Inflammatory macrophage treated with lipopolysaccharide for 1 hour (primary cell): ENCODE results near the gene EXOC3L2.

Source experiments
- DNase-seq, 2 donors: peaks; one replicate each; pipeline ENCODE4 v3.0.0-alpha.2; 2020 to 2022

EXOC3L2 gene

GRCh38 chr19:45218911-45219743, 26.1 kb downstream of the EXOC3L2 start:
- DNase-seq: peak; percentile 9 to 44

- DNase-seq: no peak
Measured at GRCh38 chr19:45218426-45218825, 26.8 kb downstream of the EXOC3L2 start.

- no peak for DNase-seq
Measured at GRCh38 chr19:45217957-45218334, 27.3 kb downstream of the EXOC3L2 start.

- DNase-seq: no peak
Measured at GRCh38 chr19:45217193-45217956, 27.8 kb downstream of the EXOC3L2 start.

GRCh38 chr19:45216667-45217066, 28.5 kb downstream of the EXOC3L2 start:
- no peak for DNase-seq

- DNase-seq: no peak
Measured at GRCh38 chr19:45215391-45216191, 29.6 kb downstream of the EXOC3L2 start.

GRCh38 chr19:45213031-45213430, 32.2 kb downstream of the EXOC3L2 start:
- DNase-seq: no peak

GRCh38 chr19:45211751-45212381, 33.3 kb downstream of the EXOC3L2 start:
- DNase-seq: no peak

- no peak for DNase-seq
Measured at GRCh38 chr19:45206328-45206727, 38.9 kb downstream of the EXOC3L2 start.

- DNase-seq: no peak
Measured at GRCh38 chr19:45205810-45206209, 39.4 kb downstream of the EXOC3L2 start.

GRCh38 chr19:45202637-45203036, 42.6 kb downstream of the EXOC3L2 start:
- DNase-seq: no peak

- peak; percentile 18 to 23 for DNase-seq
Measured at GRCh38 chr19:45200568-45200967, 44.6 kb downstream of the EXOC3L2 start.

- DNase-seq: no peak
Measured at GRCh38 chr19:45195764-45196163, 49.4 kb downstream of the EXOC3L2 start.

- no peak for DNase-seq
Measured at GRCh38 chr19:45191375-45191774, 53.8 kb downstream of the EXOC3L2 start.

- DNase-seq: no peak
Measured at GRCh38 chr19:45189971-45190370, 55.2 kb downstream of the EXOC3L2 start.

- no peak for DNase-seq
Measured at GRCh38 chr19:45187421-45188100, 57.6 kb downstream of the EXOC3L2 start.

GRCh38 chr19:45186509-45187334, 58.5 kb downstream of the EXOC3L2 start:
- DNase-seq: no peak

- DNase-seq: no peak
Measured at GRCh38 chr19:45184115-45184514, 61.1 kb downstream of the EXOC3L2 start.

GRCh38 chr19:45182758-45183157, 62.4 kb downstream of the EXOC3L2 start:
- no peak for DNase-seq

GRCh38 chr19:45180936-45181335, 64.3 kb downstream of the EXOC3L2 start:
- DNase-seq: peak; percentile 45 to 49

- no peak for DNase-seq
Measured at GRCh38 chr19:45179892-45180370, 65.3 kb downstream of the EXOC3L2 start.
